Small intestine (tissue), 7 donors: Measurements from ENCODE around the gene EDEM1. TPM values are rescaled to one million over a fixed set of nuclear protein-coding genes. Genes with fewer than 3 reads are reported as not detected.

ENCODE experiments used
- DNase-seq, 2 donors: peaks; one replicate each; pipeline versions ENCODE4 v3.0.0 to v3.0.0-alpha.2; 2013
- FAIRE-seq: peaks from 2 replicates; lab custom pipeline; 2012; peaks lifted over from hg19 to GRCh38; lab: Jason Lieb, UNC
- H3K27ac ChIP-seq, 3 donors: one replicate each; pipeline ENCODE4 v1.5.1; 2013; ENCODE audit warnings: low read length in 2 of 3, mild to moderate bottlenecking in 2 of 3, control low read depth in 1 of 3, inconsistent platforms in 1 of 3, low read depth in 1 of 3, moderate library complexity in 1 of 3
- H3K27me3 ChIP-seq, 3 donors: one replicate each; pipeline ENCODE4 v1.6.1; 2013; ENCODE audit warnings: low read length in 3 of 3, inconsistent platforms in 1 of 3; ENCODE audit not compliant: control insufficient read depth in 3 of 3, insufficient read depth in 3 of 3
- H3K36me3 ChIP-seq, 3 donors: one replicate each; pipeline ENCODE4 v1.6.1; 2013; ENCODE audit warnings: low read length in 3 of 3, inconsistent platforms in 1 of 3, low read depth in 1 of 3, mild to moderate bottlenecking in 1 of 3, moderate library complexity in 1 of 3; ENCODE audit not compliant: control insufficient read depth in 3 of 3, insufficient read depth in 2 of 3
- H3K4me1 ChIP-seq, 3 donors: one replicate each; pipeline ENCODE4 v1.6.1; 2013; ENCODE audit warnings: low read length in 2 of 3, inconsistent platforms in 1 of 3, low read depth in 1 of 3, mild to moderate bottlenecking in 1 of 3, moderate library complexity in 1 of 3; ENCODE audit not compliant: control insufficient read depth in 3 of 3, insufficient read depth in 2 of 3
- H3K4me3 ChIP-seq, 3 donors: one replicate each; pipeline ENCODE4 v1.5.1; 2013; ENCODE audit warnings: low read length in 3 of 3, control low read depth in 1 of 3, inconsistent platforms in 1 of 3, low read depth in 1 of 3, mild to moderate bottlenecking in 1 of 3, moderate library complexity in 1 of 3
- H3K9me3 ChIP-seq, 2 donors: one replicate each; pipeline ENCODE4 v1.6.1; 2013; ENCODE audit warnings: low read depth in 1 of 2, low read length in 1 of 2; ENCODE audit not compliant: control insufficient read depth in 2 of 2, insufficient read depth in 1 of 2
- WGBS, 3 donors: extraction: QIAGEN DNeasy Blood & Tissue Kit; methylation state at CpG; one replicate each; pipeline ENCODE4 v1.1.7; 2013; 5-methylcytosine and 5-hydroxymethylcytosine counted together
- polyA plus RNA-seq, 4 donors: library from polyadenylated mRNA; stranded (reverse) in 3 of 4; unstranded in 1 of 4; fragments of 200-250 nt in 3 of 4; fragments of 120-200 nt in 1 of 4; gene quantifications; one replicate each; pipeline versions ENCODE4 v1.2.1 to v1.2.3, GENCODE V29; 2013
- donor health status: healthy with polysubstance abuse.
- donor health status: control.
- donor health status: control.
- donor health status: Bipolar disorder and iron deficiency.
- donor health status: healthy.

The EDEM1 gene
- polyA plus RNA-seq, 4 donors: 4.0 to 27.1 (median 9.1) TPM

DNA sequence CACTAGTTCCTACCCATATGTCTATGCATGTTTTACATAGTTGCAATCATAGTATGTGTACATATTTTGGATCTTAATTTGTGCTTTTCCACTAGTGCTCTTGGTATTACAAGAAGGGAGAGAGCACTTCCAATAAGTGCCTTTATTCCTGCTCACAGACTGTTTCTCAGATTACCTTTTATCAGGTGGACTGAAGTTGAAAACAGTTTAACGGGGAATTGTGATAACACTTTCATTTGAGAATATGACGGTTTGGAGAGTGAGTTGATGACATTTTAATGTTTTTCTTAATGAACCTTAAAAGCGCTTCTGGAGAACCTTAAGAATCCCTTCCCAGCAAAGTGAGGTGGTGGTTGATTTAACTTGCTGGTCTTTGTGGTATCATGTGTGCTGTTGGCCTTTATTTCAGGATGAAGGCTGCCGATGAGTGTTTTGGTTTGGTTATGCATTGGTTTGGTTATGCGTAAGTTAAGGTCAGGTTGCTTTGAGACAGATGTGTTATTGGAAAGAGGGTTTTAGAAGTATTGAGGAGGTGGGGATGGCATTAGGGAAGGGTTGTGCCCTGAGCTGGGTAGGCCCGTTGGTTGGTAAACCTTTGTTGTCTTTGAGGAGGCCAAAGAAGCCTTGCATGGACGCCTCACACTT is 2.8 kb downstream of the EDEM1 start:
- no peak for DNase-seq
- WGBS, 3 donors: 57 to 68% (median 65%) methylated on average over 7 of the region's 7 CpGs
- Histone ChIP-seq H3K4me3 (no peak overlapping the region), H3K4me1 (peaks cover 2 to 6% (median 5%) of the 10 kb centered on the region in 3 donors), H3K9me3 (no peaks in the 10 kb centered on the region), H3K27me3 (no peaks in the 10 kb centered on the region), H3K27ac (peak overlapping the region in 1 of 3 donors; percentile 19), H3K36me3 (peaks cover 0 to 4% (median 0%) of the 10 kb centered on the region in 3 donors)
- no peak for FAIRE-seq

DNA sequence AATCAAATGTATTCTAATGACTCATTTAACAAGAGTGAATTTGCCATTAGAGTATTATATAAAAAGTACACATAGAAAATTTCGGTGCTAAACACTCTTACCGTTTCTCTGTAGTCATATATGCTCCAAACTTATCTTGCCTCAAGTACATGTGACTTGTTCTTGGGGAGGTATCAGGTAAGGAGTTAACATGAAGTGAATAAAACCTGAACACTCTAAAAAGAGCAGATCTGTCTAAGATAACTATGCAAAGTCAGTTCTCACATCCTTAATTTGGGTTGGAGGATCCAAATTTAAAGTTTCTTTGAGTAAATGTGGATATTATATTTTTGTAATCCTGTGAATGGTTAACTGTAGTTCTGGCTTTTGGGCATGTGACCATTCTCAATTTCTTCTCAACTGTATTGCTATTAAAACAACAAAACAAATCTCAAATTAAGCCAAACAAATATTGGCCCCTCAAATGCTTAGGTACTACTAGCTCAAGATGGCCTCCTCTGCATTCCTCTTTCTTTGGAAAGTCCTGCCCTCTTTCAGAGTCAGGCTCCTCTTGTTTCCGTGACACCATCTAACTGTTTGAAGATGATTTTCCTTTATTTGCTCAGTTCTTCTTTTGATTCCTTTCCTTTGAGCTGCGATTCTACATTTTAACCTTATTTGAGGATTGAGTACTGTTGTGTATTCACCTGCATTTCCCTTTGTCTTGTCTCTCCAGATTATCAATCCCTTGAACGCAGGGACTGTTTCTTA is 4.2 kb downstream of the EDEM1 start:
- Histone ChIP-seq H3K27me3 (no peaks in the 10 kb centered on the region), H3K9me3 (no peaks in the 10 kb centered on the region), H3K4me3 (no peak overlapping the region), H3K36me3 (peaks cover 0 to 13% (median 3%) of the 10 kb centered on the region in 3 donors), H3K4me1 (peaks cover 5 to 9% (median 6%) of the 10 kb centered on the region in 3 donors), H3K27ac (no peak overlapping the region)
- no peak for FAIRE-seq
- 69 to 75% (median 74%) methylated on average over 5 of the region's 5 CpGs for WGBS, 3 donors
- DNase-seq: no peak

DNA sequence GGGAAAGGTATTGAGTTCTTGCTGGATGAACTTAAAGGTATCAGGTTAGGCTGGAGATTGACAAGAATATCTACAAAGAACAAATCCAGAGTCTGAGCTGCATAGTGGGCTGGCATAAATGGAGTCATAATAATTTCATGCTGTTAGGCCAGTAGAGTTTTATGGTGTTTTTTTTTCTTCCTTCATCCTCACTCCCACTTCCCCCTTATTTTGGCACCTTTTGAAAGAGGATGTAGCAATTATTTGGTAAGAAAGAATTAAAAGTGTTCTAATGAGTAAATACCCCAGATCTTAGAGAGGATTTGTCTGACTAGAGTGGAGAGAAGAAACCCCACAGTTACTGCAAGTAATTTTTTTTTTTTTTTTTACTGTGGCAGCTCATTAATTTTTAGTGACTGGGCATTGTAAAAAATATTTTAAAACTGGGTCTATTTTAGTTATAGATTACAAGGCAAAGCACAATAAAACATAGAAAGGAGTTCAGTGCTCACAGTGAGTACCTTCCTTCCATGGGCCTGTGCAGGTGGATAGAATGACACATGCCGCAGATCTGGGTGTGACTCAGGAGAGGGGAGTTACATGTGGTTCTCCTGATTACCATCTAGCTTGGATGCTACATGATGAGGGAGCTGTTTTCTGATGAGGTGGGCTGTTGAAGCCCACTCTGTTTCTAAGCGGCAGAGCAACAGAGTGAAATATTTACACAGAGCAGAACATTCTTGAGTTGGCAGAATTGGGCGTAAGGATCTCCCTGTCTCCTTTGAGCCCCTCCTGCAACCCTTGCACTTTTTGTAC is 5.3 kb downstream of the EDEM1 start:
- DNase-seq (no peak), FAIRE-seq (no peak)
- Histone ChIP-seq H3K9me3 (no peaks in the 10 kb centered on the region), H3K4me1 (peaks cover 5 to 16% (median 6%) of the 10 kb centered on the region in 3 donors), H3K27ac (peak overlapping the region in 1 of 3 donors; percentile 57), H3K36me3 (peaks cover 0 to 13% (median 3%) of the 10 kb centered on the region in 3 donors), H3K27me3 (no peaks in the 10 kb centered on the region), H3K4me3 (no peak overlapping the region)
- WGBS, 3 donors: 92 to 94% (median 93%) methylated on average over 3 of the region's 3 CpGs

- H3K27ac ChIP-seq: no peak overlapping the region
- FAIRE-seq: no peak
Measured at GRCh38 chr3:5194341-5194740, 6.8 kb downstream of the EDEM1 start.

GRCh38 chr3:5194801-5195509 is 7.4 kb downstream of the EDEM1 start:
- Histone ChIP-seq H3K27ac (no peak overlapping the region), H3K4me3 (no peak overlapping the region), H3K9me3 (no peaks in the 10 kb centered on the region), H3K27me3 (no peaks in the 10 kb centered on the region), H3K36me3 (peaks cover 0 to 20% (median 7%) of the 10 kb centered on the region in 3 donors), H3K4me1 (peaks cover 0 to 16% (median 6%) of the 10 kb centered on the region in 3 donors)
- peak; percentile 56 to 63 for DNase-seq
- FAIRE-seq: no peak
- 47 to 61% (median 50%) methylated on average over 2 of the region's 2 CpGs for WGBS, 3 donors

More at GRCh38 chr3:5194341-5194740, 6.8 kb downstream of the EDEM1 start:
- Histone ChIP-seq H3K4me1 (peaks cover 0 to 16% (median 6%) of the 10 kb centered on the region in 3 donors), H3K4me3 (no peak overlapping the region), H3K27me3 (no peaks in the 10 kb centered on the region), H3K9me3 (no peaks in the 10 kb centered on the region), H3K36me3 (peaks cover 0 to 17% (median 6%) of the 10 kb centered on the region in 3 donors)
- DNase-seq: no peak
- 49 to 61% (median 53%) methylated on average over 2 of the region's 2 CpGs for WGBS, 3 donors

GRCh38 chr3:5195605-5196004 is 8.1 kb downstream of the EDEM1 start:
- H3K27ac ChIP-seq: peak overlapping the region in 1 of 3 donors; percentile 74
- peaks cover 0 to 21% (median 7%) of the 10 kb centered on the region in 3 donors for H3K36me3 ChIP-seq
- H3K4me3 ChIP-seq: no peak overlapping the region
- no peak for DNase-seq
- H3K27me3 ChIP-seq: no peaks in the 10 kb centered on the region
- 43 to 55% (median 49%) methylated on average over 2 of the region's 2 CpGs for WGBS, 3 donors
- no peaks in the 10 kb centered on the region for H3K9me3 ChIP-seq
- H3K4me1 ChIP-seq: peaks cover 0 to 16% (median 6%) of the 10 kb centered on the region in 3 donors
- no peak for FAIRE-seq

GRCh38 chr3:5197022-5197421 is 9.5 kb downstream of the EDEM1 start:
- FAIRE-seq: no peak
- WGBS, 3 donors: 78 to 89% (median 86%) methylated on average over 4 of the region's 4 CpGs

More at GRCh38 chr3:5197022-5197421, 9.5 kb downstream of the EDEM1 start:
- Histone ChIP-seq H3K9me3 (no peaks in the 10 kb centered on the region), H3K4me1 (peaks cover 0 to 16% (median 6%) of the 10 kb centered on the region in 3 donors), H3K4me3 (no peak overlapping the region), H3K27me3 (no peaks in the 10 kb centered on the region), H3K27ac (peak overlapping the region in 1 of 3 donors; percentile 59), H3K36me3 (peaks cover 4 to 28% (median 9%) of the 10 kb centered on the region in 3 donors)
- DNase-seq: no peak
